Globus pallidus (tissue), 1 donor: Measurements from ENCODE around the gene SPOPL.
"Not testable (repeated sequence)": the region's sequence is repeated elsewhere in the genome, so short reads cannot be mapped to it uniquely, and the experiment has no call there.

Source experiments
- DNase-seq: peaks from one replicate; pipeline ENCODE4 v3.0.0-alpha.2; 2015; ENCODE audit warnings: low spot score

The SPOPL gene

DNA sequence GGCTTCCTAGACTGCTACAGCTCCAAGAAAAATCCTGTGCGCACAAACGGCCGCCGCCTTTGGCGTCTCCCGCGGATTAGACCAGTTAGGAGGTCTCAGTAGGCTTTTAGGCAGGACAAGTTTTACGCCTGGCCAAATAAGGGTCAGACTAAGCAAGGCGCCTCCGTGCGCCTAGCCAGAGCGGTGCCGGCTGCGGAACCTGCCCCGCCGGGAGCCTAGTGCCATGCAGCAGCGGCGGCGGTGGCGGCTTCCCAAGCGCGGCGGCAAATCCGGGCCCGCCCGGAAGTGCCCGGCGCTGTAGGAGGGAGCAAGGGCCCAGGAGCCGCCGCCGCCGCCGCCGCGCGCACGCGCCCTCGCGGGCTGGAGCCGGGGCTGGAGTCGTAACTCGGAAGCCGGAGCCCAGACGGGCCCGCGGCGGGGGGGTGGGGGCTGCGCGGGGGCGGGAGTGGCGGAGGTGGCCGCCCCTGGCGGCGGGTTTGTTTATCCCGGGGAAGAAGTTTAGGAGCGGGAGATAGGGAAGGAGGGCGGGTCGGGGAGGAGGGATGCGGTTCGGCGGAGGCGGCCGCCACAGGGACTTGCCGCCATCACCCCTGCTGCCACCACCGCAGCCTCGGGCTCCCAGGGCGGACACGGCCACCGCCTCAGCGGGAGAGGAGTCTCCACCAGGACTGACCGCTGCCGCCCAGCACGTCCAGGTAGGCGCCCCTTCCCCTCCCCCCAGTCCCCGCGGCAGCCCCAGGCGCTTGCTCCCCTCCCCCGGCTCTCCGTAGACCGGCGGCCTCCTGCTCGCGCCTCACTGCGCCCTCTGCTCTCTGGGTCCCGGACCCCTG lies at the start of gene SPOPL:
SPOPL (plus strand) TSS at position 346 of the 830 bp plus-strand sequence. CDS start 48,447 bp downstream, outside the sequence.
- peak; percentile 90 for DNase-seq

DNA sequence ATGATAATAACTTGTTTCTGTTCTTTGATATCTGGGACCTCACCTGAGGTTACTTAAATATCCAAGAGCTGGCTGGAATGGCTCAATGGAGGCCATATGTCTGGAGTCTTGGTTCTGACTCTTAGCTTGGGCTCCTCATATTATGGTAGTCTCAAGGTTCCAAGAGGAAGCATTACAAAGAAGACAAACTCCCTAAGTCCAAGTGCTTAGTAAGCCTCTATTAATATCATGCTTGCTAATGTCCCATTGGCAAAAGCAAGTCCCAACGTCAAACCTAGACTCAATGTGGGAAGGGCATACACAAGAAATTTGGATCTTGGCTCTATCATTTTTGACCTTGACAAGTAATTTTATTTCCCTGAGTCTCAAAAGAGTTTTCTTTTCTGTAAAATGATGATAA lies 49.2 kb upstream of the SPOPL start:
- no peak for DNase-seq

DNA sequence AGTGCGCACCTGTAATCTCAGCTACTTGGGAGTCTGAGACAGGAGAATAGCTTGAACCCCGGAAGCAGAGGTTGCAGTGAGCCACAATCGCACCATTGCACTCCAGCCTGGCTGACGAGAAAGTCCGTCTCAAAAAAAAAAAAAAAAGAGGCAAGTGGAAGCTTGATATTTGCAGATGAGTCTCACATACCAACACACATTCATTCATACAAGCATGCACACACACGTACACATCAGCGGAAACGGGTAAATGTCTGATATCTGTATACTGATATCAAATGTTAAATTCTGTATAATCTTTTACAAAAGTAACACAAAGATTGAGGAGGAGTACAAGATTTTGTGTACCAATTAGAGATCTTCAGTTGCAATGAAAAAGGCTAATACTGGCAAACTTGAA lies 47.8 kb upstream of the SPOPL start:
- DNase-seq: no peak

DNA sequence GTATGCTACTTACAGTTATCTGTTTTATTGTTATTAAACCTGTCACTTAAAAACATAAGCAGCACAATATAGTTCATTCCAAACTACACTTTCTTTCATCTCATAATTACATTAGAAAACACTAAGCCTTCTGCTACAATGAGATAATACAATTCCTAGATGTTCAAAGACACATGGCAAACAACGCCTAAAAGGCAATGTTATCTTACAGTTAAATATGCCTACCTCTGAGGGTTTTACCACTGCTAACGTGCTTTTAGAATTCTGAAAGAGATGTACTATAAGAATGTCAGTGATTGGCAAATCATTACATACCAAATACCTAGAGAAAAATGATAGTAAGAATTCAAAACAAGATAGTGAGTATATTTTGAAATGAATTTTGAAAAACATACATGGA lies 46.8 kb upstream of the SPOPL start:
- no peak for DNase-seq

DNA sequence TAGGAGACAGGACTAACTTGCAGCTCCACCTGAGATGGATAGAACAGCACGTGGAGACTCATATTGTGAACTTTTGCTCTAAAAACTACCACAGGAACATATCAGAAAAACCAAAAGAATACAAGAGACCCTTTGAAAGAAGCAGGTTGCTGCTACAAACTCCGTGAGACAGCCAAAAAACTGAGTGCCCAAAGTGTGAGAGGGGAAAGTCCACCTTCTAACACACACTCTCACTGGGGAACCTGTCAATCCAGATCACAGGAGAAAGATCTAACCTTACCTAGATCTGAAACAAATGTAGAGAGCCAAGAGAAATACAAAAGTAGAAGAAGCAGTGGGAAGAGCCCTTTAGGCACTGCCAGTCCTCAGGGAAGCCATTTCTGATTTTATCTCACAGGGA lies 46.3 kb upstream of the SPOPL start:
- DNase-seq: no peak

DNA sequence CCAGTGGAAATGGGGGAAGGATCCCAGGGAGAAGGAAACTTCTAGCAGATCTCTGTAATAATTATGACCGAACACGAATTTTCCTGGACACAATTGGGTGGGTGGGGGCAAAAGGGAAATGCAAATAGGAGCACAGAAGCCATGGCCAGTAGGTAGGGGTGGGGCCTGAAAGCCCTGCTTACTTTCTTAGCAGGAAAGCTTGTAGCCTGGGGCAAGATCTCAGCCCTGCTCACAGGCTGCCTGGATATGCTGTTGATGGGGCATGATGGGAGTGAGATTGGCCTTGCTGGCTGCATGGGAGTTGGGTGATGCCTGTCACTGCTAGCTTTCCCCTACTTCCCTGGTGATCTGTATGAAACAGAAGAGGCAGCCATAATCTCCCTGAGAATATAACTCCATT lies 45.9 kb upstream of the SPOPL start:
- DNase-seq: no peak

DNA sequence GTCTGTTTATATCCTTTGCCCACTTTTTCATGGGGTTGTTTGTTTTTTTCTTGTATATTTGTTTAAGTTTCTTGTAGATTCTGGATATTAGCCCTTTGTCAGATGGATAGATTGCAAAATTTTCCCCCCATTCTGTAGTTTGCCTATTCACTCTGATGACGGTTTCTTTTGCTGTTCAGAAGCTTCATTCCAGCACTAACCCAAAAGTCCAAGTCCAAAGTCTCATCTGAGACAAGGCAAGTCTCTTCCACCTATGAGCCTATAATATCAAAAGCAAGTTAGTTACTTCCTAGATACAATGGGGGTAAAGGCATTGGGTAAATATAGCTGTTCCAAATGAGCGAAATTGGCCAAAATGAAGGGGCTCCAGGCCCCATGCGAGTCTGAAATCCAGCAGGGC lies 38.9 kb upstream of the SPOPL start:
- DNase-seq: not testable (repeated sequence)

DNA sequence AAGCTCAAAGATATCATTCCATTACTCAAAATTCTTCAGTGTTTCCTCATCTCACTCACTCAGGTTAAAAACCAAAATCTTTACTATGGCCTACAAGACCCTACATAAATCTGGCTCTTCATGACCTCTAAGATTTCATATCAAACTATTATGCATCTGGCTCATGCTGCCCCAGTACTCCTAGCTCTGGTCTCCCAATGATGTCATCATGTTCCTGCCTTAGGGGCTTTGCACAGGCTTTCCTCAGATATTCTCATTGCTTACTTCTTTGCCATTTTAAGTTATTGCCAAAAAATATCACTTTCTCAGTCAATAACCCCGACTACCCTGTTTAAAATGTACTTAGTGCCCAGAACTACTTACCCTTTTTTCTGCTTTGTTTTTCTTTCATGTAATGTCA lies 33.0 kb upstream of the SPOPL start:
- DNase-seq: no peak

DNA sequence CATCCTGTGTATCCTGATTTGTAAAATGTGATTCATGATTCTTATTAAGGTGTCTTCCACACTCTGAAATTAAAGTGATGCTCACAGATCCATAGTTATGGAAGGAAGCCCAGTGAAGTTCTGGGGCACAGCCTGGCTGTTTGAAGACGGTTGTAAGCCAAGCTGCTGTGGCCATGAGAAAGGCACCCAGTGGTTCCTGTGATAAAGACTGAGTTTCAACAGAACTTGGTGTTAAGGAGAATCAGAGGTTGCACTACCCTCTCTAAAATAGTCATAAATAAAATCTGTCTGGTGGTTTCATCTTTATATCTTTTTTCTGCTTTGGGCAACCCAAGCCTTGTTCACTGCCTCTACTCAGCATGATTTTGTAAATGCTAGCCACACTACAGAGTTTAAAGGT lies 32.2 kb upstream of the SPOPL start:
- DNase-seq: no peak

DNA sequence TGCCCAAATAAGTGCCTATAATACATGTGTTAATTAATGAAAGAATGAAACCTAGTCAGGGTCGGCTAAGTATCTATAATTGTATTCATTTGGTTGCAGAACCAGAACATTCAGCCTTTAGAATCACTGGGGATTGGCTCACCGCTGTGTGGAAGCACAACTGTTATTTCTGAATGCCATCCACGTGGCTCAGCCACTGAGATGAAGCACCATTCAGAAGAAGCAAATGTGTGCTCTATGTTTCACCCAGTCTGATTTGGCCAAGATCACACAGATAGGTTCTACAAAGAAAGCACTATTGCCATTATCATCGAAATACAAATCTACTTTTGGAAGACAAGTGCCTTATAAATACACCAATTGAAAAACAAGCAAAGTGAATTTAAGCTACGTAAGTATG lies 30.6 kb upstream of the SPOPL start:
- peak; percentile 56 for DNase-seq

DNA sequence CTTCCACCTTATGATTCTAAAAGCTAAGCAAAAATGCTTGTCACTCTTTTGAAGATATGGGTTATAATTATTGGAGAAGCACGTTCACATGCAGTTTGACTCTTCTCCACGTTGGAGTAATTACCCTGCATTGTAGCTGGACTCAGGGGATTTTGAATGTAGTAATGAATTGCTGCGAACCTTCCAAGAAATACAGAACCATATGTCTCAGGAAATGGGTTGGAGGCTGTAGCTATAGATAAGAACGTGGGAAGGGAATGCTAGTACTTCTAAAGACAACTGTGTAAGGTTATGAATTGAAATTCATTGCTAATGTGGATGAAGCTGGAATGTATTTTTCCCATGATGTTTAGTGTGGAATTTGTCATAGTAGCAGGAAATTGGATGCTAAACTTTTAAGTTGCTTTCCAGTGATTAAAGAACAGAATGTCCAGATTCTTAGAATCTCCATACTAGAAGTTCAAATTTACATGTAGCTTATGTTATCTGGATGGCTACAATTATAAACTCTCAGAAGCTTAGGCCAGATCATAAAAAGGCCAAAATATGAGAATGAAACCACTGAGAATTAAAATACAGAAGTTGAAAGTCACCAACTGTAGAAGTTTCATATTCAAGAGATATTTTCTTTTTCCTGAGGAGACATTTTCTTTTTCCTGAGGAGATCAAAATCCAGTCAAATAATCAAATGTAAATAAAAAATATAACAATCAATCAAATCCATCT lies 27.3 kb upstream of the SPOPL start:
- DNase-seq: no peak

DNA sequence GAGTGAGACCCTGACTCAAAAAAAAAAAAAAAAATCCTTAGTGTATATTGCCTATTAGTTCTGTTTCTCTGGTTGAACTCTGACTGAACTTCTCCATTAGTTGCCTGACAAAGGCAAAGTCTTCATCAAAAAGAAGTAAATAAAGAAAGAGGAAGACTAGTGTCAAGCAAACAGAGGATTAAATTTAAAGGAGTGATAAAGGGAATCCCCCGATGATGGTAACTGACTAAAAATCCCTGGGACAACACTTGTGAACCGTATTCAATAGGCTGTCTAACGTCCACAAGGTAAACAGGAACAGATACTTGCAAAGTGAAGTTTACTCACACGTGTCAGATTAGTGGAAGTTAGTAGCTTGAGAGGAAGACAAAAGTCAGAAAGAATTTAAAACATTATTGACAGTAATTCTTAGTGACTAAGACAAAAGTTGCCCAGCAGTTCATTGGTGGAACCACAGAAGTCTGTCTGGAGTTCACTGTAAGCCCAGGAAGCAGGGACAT lies 26.2 kb upstream of the SPOPL start:
- no peak for DNase-seq

DNA sequence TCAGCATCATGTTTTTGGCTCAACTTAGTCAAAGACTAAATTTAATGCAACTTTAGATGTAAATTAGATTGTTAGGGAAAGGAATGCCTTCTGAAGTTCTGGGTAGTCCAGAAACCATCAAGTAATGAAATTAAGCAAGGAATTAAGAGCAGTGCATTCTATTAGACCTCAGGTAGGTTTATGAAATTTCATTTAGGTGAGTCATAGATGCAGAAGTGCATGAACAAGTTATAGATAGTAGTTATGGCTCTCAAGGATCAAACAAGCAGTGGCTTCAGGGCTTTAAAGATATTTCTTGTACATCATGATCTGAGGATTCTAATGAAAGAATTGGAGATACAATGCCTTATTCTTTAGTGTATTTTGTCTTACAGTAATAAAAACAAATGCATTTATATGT lies 25.4 kb upstream of the SPOPL start:
- DNase-seq: no peak

DNA sequence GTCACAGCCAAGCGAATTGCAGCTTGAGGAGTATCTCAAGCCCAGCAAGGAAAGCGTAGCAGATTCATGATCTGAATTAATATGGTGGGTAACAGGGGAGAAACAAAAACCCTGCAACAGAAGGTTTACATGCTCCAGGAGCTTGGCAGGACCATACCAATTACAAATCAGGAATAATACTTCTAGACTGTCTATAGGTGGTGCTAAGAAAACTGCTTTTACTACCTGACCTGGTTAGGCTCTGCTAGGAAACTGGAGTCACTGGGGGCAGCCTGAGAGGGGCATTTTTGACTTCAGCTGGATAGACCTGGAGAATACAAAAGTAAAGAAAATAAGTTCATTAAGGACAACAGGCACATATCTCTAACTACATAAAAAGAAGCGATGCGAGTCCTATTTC lies 24.6 kb upstream of the SPOPL start:
- no peak for DNase-seq

DNA sequence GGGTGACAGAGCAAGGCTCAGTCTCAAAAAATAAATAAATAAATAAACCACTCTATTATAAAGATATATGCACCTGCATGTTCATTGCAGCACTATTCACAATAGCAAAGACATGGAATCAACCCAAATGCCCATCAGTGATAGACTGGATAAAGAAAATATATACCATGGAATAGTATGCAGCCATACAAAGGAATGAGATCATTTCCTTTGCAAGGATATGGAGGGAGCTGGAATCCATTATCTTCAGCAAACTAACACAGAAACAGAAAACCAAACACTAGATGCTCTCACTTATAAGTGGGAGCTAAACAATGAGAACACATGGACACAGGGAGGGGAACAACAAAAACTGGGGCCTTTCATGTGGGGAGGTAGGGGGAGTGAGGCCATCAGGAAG lies 18.8 kb upstream of the SPOPL start:
- DNase-seq: not testable (repeated sequence)

DNA sequence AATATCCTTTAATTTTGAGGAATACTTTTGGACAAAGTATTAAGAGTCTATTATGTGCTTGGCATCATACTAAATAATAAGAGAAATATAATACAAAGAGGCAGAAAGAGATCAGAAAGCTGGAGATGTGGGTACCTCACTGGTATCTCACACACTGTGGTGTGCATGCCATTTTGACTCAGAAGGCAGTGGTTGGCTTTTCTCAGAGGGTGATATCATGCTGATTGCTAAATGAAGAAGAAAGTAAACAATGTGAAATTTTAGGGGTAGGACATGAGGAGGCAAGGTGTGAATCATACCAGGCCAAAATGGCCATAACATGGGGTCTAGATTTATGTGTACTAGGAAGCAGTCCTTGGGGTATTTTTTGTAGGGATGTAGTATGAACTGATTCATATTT lies 16.6 kb upstream of the SPOPL start:
- no peak for DNase-seq

DNA sequence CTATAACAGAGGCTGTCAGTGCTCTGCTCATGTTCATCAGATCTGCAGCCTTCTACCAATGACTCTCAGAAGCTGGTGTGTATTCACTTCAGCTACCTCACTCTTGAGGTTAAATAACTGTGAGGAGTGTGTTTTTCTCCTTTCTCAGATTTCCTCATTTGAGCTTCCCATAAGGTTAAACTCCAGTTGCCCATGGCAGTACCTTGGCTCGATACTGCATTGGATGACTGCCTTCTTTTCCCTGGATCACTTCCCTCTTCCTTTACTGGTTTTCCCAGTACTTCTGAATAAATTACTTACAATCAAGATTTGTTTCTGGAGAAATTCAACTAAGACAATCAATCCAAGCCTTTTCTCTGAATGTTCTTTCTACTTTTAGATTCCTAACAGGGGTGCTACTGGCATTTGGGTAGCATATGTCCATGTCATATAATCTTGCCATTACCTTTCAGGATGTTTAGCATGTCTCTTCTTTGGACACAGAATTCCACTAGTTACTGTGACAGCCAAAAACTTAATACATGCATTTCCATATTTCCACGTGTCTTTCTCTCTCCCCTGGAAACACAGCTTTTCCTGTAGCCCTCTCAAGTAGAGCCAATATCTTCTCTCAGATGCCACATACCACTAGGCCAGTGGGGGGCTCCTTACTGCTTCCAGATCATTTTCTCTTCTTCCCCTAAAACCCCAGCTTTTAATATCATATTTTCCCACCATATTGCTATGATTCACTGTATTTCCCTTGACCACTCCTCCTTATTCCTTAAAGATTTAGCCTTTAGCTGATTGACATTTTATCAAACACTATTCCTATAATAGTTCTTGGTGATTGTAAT lies 15.0 kb upstream of the SPOPL start:
- no peak for DNase-seq

DNA sequence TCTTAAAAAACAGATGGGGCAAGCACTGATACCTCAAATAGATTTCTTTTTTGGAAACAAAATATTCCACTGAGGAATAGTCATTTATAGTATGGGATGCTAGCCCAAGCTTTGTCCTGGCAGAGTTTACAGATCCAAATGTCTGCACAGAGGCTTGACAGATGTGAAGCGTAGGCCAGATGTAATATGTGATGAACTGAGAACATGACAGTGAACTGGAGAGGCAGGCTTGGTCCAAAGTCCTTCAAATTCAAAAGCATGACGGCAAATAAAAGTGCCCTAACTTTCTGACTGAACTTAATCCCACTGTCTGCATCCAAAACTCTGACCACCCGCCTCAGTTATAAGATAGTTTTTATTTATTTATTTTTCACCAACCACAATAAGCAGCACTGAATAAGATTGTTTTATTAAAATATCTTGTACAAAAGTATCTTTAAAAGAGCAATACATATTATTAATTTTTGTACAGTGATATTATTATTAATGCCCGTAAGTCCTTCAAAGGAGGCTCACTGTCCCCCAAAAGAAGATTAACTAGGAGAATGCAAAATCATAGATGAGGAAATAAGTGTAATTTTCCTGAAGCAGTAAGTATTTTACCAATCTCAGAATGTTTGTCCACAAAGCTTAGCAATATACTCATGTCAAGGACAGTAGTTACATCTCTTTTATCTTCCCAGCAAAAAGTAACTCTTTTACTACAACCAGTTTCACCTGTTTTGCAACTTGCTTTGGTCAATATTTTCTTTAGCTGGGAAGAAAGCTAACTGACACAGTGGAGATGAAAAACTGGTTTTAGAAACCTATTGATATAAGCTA lies 10.7 kb upstream of the SPOPL start:
- DNase-seq: no peak

DNA sequence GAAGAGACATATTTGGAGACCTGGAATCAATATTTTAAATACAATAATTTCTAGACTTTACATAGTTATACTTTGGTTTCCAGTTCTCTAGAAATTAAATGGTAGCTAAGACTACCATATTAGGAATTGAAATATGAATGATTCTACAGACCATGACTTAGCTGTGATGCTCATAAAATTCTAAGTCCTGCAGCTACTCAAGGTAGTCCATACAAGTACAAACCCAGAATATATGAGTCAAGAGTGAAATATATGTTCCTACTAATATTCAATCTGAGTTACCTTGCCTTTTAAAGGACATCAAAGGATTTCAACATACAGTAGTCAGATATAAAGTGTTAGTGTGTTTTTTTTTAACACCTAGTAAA lies 10.1 kb upstream of the SPOPL start:
- no peak for DNase-seq

DNA sequence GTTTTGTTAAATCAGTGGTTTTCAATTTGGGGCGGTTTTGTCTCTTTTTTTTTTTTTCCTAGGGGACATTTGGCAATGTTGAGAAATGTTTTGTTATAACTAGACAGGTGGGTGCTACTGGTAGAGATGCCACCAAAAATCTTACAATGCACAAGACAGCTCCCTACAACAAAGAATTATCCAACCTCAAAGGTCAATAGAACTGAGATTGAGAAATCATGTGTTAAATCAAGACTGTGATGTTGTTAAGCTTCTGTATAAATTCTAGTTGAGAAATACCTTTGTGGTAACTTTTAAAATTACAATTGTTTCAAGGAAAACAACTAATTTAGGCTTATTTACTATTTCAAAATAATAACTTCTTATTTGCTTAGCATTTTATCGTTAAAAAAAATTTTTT lies 9.4 kb upstream of the SPOPL start:
- no peak for DNase-seq

DNA sequence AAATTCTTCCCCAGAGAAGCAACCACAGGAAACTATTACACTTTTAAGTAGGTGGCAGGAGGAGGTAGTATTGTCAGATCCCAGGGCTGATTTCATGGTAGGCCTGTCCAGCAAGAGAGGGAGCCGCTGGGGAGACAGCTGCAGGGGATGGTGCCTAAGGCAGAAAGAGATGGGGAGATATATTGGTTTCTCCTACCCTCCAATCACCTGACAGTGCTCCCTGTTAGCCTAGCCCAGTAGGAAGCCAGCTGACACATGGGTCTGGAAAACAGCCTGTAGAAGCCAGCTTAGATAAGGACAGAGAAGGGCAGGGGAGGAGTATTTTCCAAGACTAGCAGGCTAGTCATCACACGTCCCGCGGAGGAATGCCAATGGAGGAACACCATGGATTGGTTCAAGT lies 8.2 kb upstream of the SPOPL start:
- DNase-seq: no peak
